Measurements from ENCODE around the gene GALNT2. TPM values are rescaled to one million over a fixed set of nuclear protein-coding genes. Genes with fewer than 3 reads are reported as not detected.

Gene GALNT2
- total and polyA plus RNA-seq, 2 of the 4 experiments (the other 2 are of a cell fraction), result 50.4 to 189 TPM

DNA sequence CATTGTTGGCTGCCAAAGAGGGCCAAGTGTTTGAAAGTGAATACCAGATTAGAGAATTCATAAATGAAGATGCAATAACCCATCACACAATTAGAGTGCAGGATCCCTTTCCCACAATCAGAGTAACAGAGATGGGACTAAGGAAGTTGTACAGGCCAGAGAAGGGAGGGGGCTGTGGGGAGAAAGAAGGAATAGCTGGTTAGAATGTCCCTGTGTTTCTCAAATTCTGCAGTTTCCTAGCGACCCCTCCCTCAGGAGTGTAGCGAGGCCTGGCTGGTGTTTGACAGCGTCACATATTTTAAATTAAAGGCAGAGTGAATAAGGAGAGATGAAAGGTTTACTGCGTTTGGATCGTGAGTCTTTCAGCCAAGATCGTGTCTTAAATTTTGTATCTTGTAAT lies 58.1 kb downstream of the GALNT2 start:
- H3K56ac ChIP-seq (ENCODE audit: extremely low read depth, insufficient read depth, low read length), result no peak overlapping the region
- no peak overlapping the region for H3K9ac ChIP-seq (ENCODE audit: low read depth, low read length)
- dilution Hi-C loops (cut with HindIII; ENCODE audit: low sequenced_read_pairs, unreplicated experiment), result no loop called here
- no peak overlapping the region for H2AFZ ChIP-seq (replicated peaks; ENCODE audit: low read length, poor library complexity)
- H3K4me2 ChIP-seq (ENCODE audit: low read depth, low read length), result no peak overlapping the region
- H2AK5ac ChIP-seq (ENCODE audit: low read depth, low read length), result no peak overlapping the region
- ATAC-seq (ENCODE audit: low read depth) (no peak), DNase-seq (no peak)
- no peak overlapping the region for H2AK9ac ChIP-seq (replicated peaks; ENCODE audit: low read depth, low read length, poor library complexity)
- no peaks in the 10 kb centered on the region for H3K27me3 ChIP-seq (ENCODE audit: control insufficient read depth, insufficient read depth, low read length)
- peaks cover 9% of the 10 kb centered on the region for H3K36me3 ChIP-seq (ENCODE audit: control insufficient read depth, insufficient read depth, low read length)
- H2BK120ac ChIP-seq (ENCODE audit: low read depth, low read length), result no peak overlapping the region
- TF ChIP-seq, protein P1, sequence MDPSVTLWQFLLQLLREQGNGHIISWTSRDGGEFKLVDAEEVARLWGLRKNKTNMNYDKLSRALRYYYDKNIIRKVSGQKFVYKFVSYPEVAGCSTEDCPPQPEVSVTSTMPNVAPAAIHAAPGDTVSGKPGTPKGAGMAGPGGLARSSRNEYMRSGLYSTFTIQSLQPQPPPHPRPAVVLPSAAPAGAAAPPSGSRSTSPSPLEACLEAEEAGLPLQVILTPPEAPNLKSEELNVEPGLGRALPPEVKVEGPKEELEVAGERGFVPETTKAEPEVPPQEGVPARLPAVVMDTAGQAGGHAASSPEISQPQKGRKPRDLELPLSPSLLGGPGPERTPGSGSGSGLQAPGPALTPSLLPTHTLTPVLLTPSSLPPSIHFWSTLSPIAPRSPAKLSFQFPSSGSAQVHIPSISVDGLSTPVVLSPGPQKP (IDR thresholded peaks at IDR 0.05; ENCODE audit: borderline replicate concordance, low read depth, low read length), result no peak
- TF ChIP-seq NFE2L2 (IDR thresholded peaks at IDR 0.05; ENCODE audit: low read depth, low read length), result no peak
- no peak for TF ChIP-seq CHD1 (IDR thresholded peaks at IDR 0.05; ENCODE audit: low read depth, low read length)
- no peak for TF ChIP-seq BHLHE40 (IDR thresholded peaks at IDR 0.05; ENCODE audit: low read depth, low read length)
- TF ChIP-seq CEBPB (IDR thresholded peaks at IDR 0.05; ENCODE audit: low read depth, low read length), result no peak
- TF ChIP-seq, protein P2, sequence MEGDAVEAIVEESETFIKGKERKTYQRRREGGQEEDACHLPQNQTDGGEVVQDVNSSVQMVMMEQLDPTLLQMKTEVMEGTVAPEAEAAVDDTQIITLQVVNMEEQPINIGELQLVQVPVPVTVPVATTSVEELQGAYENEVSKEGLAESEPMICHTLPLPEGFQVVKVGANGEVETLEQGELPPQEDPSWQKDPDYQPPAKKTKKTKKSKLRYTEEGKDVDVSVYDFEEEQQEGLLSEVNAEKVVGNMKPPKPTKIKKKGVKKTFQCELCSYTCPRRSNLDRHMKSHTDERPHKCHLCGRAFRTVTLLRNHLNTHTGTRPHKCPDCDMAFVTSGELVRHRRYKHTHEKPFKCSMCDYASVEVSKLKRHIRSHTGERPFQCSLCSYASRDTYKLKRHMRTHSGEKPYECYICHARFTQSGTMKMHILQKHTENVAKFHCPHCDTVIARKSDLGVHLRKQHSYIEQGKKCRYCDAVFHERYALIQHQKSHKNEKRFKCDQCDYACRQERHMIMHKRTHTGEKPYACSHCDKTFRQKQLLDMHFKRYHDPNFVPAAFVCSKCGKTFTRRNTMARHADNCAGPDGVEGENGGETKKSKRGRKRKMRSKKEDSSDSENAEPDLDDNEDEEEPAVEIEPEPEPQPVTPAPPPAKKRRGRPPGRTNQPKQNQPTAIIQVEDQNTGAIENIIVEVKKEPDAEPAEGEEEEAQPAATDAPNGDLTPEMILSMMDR (conservative IDR thresholded peaks at IDR 0.05; ENCODE audit: low read depth, low read length), result no peak
- no peak for TF ChIP-seq FOS (IDR thresholded peaks at IDR 0.05; ENCODE audit: low read depth, low read length)
- TF ChIP-seq MXI1 (IDR thresholded peaks at IDR 0.05; ENCODE audit: borderline replicate concordance, low read depth, low read length), result no peak
- TF ChIP-seq MAFK (IDR thresholded peaks at IDR 0.05; ENCODE audit: low read depth, low read length), result no peak
- no peak for TF ChIP-seq RFX5 (IDR thresholded peaks at IDR 0.05; ENCODE audit: low read depth, low read length)
- no peak for TF ChIP-seq MAZ (IDR thresholded peaks at IDR 0.05; ENCODE audit: borderline replicate concordance, low read depth, low read length)
- no peak for TF ChIP-seq POLR2A (IDR thresholded peaks at IDR 0.05; ENCODE audit: low read depth, low read length)
- H2BK20ac ChIP-seq (ENCODE audit: low read depth, low read length), result no peak overlapping the region
- peaks cover 56 to 97% of the 10 kb centered on the region in 2 experiments for H3K79me1 ChIP-seq (ENCODE audit: low read depth in 1 of 2, low read length in 2 of 2)
- H3K4me1 ChIP-seq (ENCODE audit: control insufficient read depth, insufficient read depth, low read length), result peaks cover 24% of the 10 kb centered on the region
- no peak overlapping the region for H3K23ac ChIP-seq (ENCODE audit: low read depth, low read length)
- 87% methylated on average over 3 of the region's 6 CpGs; no CpG with 5 or more reads in 1 of the 2 experiments for WGBS, 2 experiments (ENCODE audit: extremely low coverage in 2 of 2, insufficient read length in 1 of 2)
- H3K18ac ChIP-seq (ENCODE audit: low read depth, low read length), result no peak overlapping the region
- 0 out of 2 replicates have a peak overlapping the region, but pooled peaks have one; percentile 2 for H3K14ac ChIP-seq (replicated peaks; ENCODE audit: low read depth, low read length)
- H3K9me3 ChIP-seq (ENCODE audit: control insufficient read depth, insufficient read depth, low read length), result no peaks in the 10 kb centered on the region
- no peak overlapping the region for H2BK5ac ChIP-seq (ENCODE audit: low read depth, low read length, poor library complexity, severe bottlenecking)
- no TSS peak for BruUV-seq (replicated peaks)
- POLR2A ChIA-PET (ENCODE audit: unreplicated experiment), result interaction anchor here (0.6 kb wide), 1 partner anchor 1129 kb away, joined by 4 read pairs; no protein-coding TSS in a partner anchor
- no peak overlapping the region for H3K4ac ChIP-seq (ENCODE audit: low read depth, low read length)
- intact Hi-C loops (cut with micrococcal nuclease), result no loop called here
- no peak overlapping the region for H4K91ac ChIP-seq (ENCODE audit: insufficient read depth, low read depth, low read length)
- H4K20me1 ChIP-seq (ENCODE audit: insufficient read depth, low read length), result peaks cover 83% of the 10 kb centered on the region
- no peak overlapping the region for H4K5ac ChIP-seq (ENCODE audit: low read depth, low read length)
- CTCF ChIA-PET, result no interaction called here
- peaks cover 23% of the 10 kb centered on the region for H3K9me1 ChIP-seq (ENCODE audit: insufficient read depth, low read length)
- in situ Hi-C loops (cut with MboI; ENCODE audit: low sequenced_read_pairs), result no loop called here
- H3K27ac ChIP-seq (ENCODE audit: insufficient read depth, low read length), result no peak overlapping the region
- H4K8ac ChIP-seq (ENCODE audit: low read depth in 2 of 2, low read length in 2 of 2), result no peak overlapping the region
- H3K4me3 ChIP-seq (ENCODE audit: insufficient read depth, low read depth, low read length), result no peak overlapping the region
- no peak overlapping the region for H2BK15ac ChIP-seq (ENCODE audit: low read depth, low read length)

Data from IMR-90 (cell line).